HCT116 (cell line): ENCODE results near the gene ZNF429. TPM values are rescaled to one million over a fixed set of nuclear protein-coding genes. Genes with fewer than 3 reads are reported as not detected.

Experiments used
- ATAC-seq: fragments of 200-7000 bp; cut with Tn5 transposase; 2 replicates; pipeline ENCODE4 v1.9.1; 2020; ENCODE audit warnings: mild to moderate bottlenecking, moderate library complexity
- BruUV-seq: library from RNA; stranded (reverse); fragments of 400-500 nt; replicated peaks from 2 replicates; lab custom pipeline; 2021; lab: Mats Ljungman, UMichigan
- CTCF ChIA-PET: fragments of 300-600 bp; sonication (Branson Sonifier 250); formaldehyde crosslinking; loops from one replicate; lab custom pipeline; 2021; ENCODE audit warnings: antibody characterized with exemption; lab: Charles Lee
- POLR2A ChIA-PET: fragments of 300-600, 350-600 bp; sonication (Branson Sonifier 250); formaldehyde crosslinking; loops from one replicate; lab custom pipeline; 2021; ENCODE audit warnings: antibody characterized with exemption; lab: Charles Lee
- RAD21 ChIA-PET, 2 experiments: fragments of 300-600 bp; sonication (Branson Sonifier 250); formaldehyde crosslinking; loops; one replicate each; lab custom pipeline; 2023; ENCODE audit warnings: low total read pairs in 2 of 2; ENCODE audit not compliant: uncharacterized antibody in 2 of 2, unreplicated experiment in 2 of 2, low non-redundant PET in 1 of 2; lab: Charles Lee
- DNase-seq: peaks from one replicate; pipeline ENCODE4 v3.0.0-alpha.2; 2010; ENCODE audit warnings: low read depth, low spot score
- H2AFZ ChIP-seq: fragments of 200-600 bp; shearing (Covaris generic), sonication (generic); 2 replicates; pipeline ENCODE4 v1.6.1; 2017; ENCODE audit warnings: low read depth, mixed run types, mixed read lengths, antibody characterized with exemption, low read length; ENCODE audit not compliant: poor library complexity, severe bottlenecking
- H3K27ac ChIP-seq: 2 replicates; pipeline ENCODE4 v1.5.1; 2012; ENCODE audit warnings: low read depth, low read length
- H3K27me3 ChIP-seq: fragments of 200-600 bp; sonication (generic); 2 replicates; pipeline ENCODE4 v1.6.1; 2016; ENCODE audit warnings: mixed run types, low read length, mixed read lengths; ENCODE audit not compliant: insufficient read depth
- H3K36me3 ChIP-seq, 2 experiments: fragments of 200-500 bp in 1 of 2; fragments of 200-600 bp in 1 of 2; sonication (Bioruptor generic) in 1 of 2; sonication (generic) in 1 of 2; 2 replicates each; pipeline versions ENCODE4 v1.5.1 to v1.6.1; 2014 to 2016; ENCODE audit warnings: low read length in 2 of 2, inconsistent platforms in 1 of 2, mixed read lengths in 1 of 2, mixed run types in 1 of 2; ENCODE audit not compliant: insufficient read depth in 2 of 2, control insufficient read depth in 1 of 2
- H3K4me1 ChIP-seq, 2 experiments: fragments of 200-600 bp in 1 of 2; sonication (generic) in 1 of 2; 2 replicates each; pipeline versions ENCODE4 v1.5.1 to v1.6.1; 2012 to 2017; ENCODE audit warnings: low read length in 2 of 2, inconsistent platforms in 1 of 2, mild to moderate bottlenecking in 1 of 2, mixed read lengths in 1 of 2, mixed run types in 1 of 2, moderate library complexity in 1 of 2; ENCODE audit not compliant: insufficient read depth in 2 of 2, control insufficient read depth in 1 of 2
- H3K4me2 ChIP-seq: fragments of 200-600 bp; sonication (generic); 2 replicates; pipeline ENCODE4 v1.6.1; 2017; ENCODE audit warnings: mixed run types, low read length, mixed read lengths
- H3K4me3 ChIP-seq, 2 experiments: fragments of 200-600 bp in 1 of 2; sonication (generic) in 1 of 2; replicated peaks in 1 of 2; 2 replicates each; pipeline ENCODE4 v1.5.1; 2011 to 2016; ENCODE audit warnings: low read length in 2 of 2, control low read depth in 1 of 2, low read depth in 1 of 2, mild to moderate bottlenecking in 1 of 2, mixed read lengths in 1 of 2, mixed run types in 1 of 2
- H3K79me2 ChIP-seq: fragments of 200-600 bp; sonication (generic); 2 replicates; pipeline ENCODE4 v1.6.1; 2017; ENCODE audit warnings: mild to moderate bottlenecking, mixed run types, low read length, moderate library complexity, mixed read lengths; ENCODE audit not compliant: insufficient read depth
- H3K9ac ChIP-seq: fragments of 200-600 bp; sonication (generic); 2 replicates; pipeline ENCODE4 v1.6.1; 2016; ENCODE audit warnings: low read length, mixed read lengths
- H3K9me2 ChIP-seq: fragments of 200-600 bp; sonication (generic), shearing (Covaris generic); 2 replicates; pipeline ENCODE4 v1.6.1; 2017; ENCODE audit warnings: mixed run types, mild to moderate bottlenecking, moderate library complexity; ENCODE audit not compliant: insufficient read depth
- H3K9me3 ChIP-seq, 2 experiments: fragments of 200-500 bp in 1 of 2; fragments of 200-600 bp in 1 of 2; sonication (Bioruptor generic) in 1 of 2; sonication (generic) in 1 of 2; 2 replicates each; pipeline ENCODE4 v1.6.1; 2014 to 2017; ENCODE audit warnings: low read length in 2 of 2, mixed read lengths in 2 of 2, inconsistent platforms in 1 of 2, low read depth in 1 of 2, mild to moderate bottlenecking in 1 of 2, mixed run types in 1 of 2, moderate library complexity in 1 of 2; ENCODE audit not compliant: control insufficient read depth in 1 of 2, insufficient read depth in 1 of 2
- H4K20me1 ChIP-seq: fragments of 200-600 bp; sonication (generic), shearing (Covaris generic); 2 replicates; pipeline ENCODE4 v1.6.1; 2017; ENCODE audit warnings: mixed run types, mild to moderate bottlenecking, moderate library complexity; ENCODE audit not compliant: insufficient read depth
- CBX3 ChIP-seq: IDR thresholded peaks from 2 replicates; pipeline ENCODE4 v1.6.1; 2012; ENCODE audit warnings: low read depth
- CEBPB ChIP-seq: IDR thresholded peaks from 2 replicates; pipeline ENCODE4 v1.6.1; 2012; ENCODE audit warnings: low read depth
- EGR1 ChIP-seq: IDR thresholded peaks from 2 replicates; pipeline ENCODE4 v1.6.1; 2012; ENCODE audit warnings: low read depth
- EZH2 ChIP-seq: fragments of 200-600 bp; sonication (generic); IDR thresholded peaks from 2 replicates; pipeline ENCODE4 v1.6.1; 2017; ENCODE audit warnings: antibody characterized with exemption, mixed run types
- EZH2phosphoT487 ChIP-seq: fragments of 200-600 bp; IDR thresholded peaks from 2 replicates; pipeline ENCODE4 v1.6.1; 2018; ENCODE audit warnings: antibody characterized with exemption, borderline replicate concordance
- FOSL1 ChIP-seq: IDR thresholded peaks from 2 replicates; pipeline ENCODE4 v1.6.1; 2012; ENCODE audit warnings: low read depth
- JUND ChIP-seq: IDR thresholded peaks from 2 replicates; pipeline ENCODE4 v1.6.1; 2012
- POLR2AphosphoS5 ChIP-seq: IDR thresholded peaks from 2 replicates; pipeline ENCODE4 v1.6.1; 2011; ENCODE audit warnings: mild to moderate bottlenecking, low read depth, low read length, moderate library complexity
- SIN3A ChIP-seq: IDR thresholded peaks from 2 replicates; pipeline ENCODE4 v1.6.1; 2012; ENCODE audit warnings: low read depth
- SP1 ChIP-seq: IDR thresholded peaks from 2 replicates; pipeline ENCODE4 v1.6.1; 2012; ENCODE audit warnings: low read depth
- YY1 ChIP-seq: IDR thresholded peaks from 2 replicates; pipeline ENCODE4 v1.6.1; 2011; ENCODE audit warnings: low read length, low read depth, moderate library complexity, mild to moderate bottlenecking; ENCODE audit not compliant: insufficient replicate concordance; ENCODE audit errors: extremely low read depth
- ZBTB33 ChIP-seq: IDR thresholded peaks from 2 replicates; pipeline ENCODE4 v1.6.1; 2011; ENCODE audit warnings: mild to moderate bottlenecking, low read length, moderate library complexity; ENCODE audit not compliant: insufficient replicate concordance; ENCODE audit errors: extremely low read depth
- ZFX ChIP-seq: fragments of 450-650 bp; IDR thresholded peaks from 2 replicates; pipeline ENCODE4 v1.6.1; 2017
- ZNF274 ChIP-seq: fragments of 200-500 bp; sonication (Bioruptor generic); IDR thresholded peaks from 2 replicates; pipeline ENCODE4 v1.6.1; 2014; ENCODE audit warnings: mild to moderate bottlenecking, low read depth, low read length, inconsistent platforms
- intact Hi-C: fragments of 100-400 bp; cut with micrococcal nuclease; formaldehyde crosslinking; loops from 2 replicates; pipeline ENCODE4 v1.10.0; 2022
- total RNA-seq: library from RNA; stranded (reverse); gene quantifications from one replicate; pipeline ENCODE4 v1.2.1, GENCODE V29; 2021; ENCODE audit not compliant: unreplicated experiment
- TF ChIP-seq, protein P1 (sequence below): IDR thresholded peaks from 2 replicates; pipeline ENCODE4 v1.6.1; 2012
- TF ChIP-seq, protein P2 (sequence below): IDR thresholded peaks from 2 replicates; pipeline ENCODE4 v1.6.1; 2012
- TF ChIP-seq, protein P3 (sequence below): IDR thresholded peaks from 2 replicates; pipeline ENCODE4 v1.6.1; 2012; ENCODE audit warnings: low read depth

ZNF429 gene
- total RNA-seq, 1 experiment from 2014 or later: 0.42 TPM

DNA sequence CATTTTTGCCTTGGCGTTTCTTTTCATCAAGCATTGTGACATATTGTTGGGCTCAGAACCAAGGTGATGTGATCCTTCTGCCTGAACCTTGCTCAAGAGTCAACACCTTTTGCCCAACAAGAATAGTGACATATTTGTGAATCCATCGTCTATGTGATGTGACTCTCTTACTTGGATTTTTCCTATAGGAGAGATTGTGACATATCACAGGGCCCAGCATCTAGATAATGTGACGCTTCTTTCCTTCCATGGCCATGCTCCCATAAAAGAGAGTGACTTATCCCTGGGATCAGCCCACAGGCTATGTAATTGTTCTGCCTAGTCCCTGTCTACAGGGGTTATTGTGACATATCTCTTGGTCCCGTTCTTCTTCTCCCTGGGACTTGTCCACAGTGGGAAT is 8.5 kb upstream of the ZNF429 start:
- no peak overlapping the region for H3K4me2 ChIP-seq
- POLR2A ChIA-PET: no interaction called here
- no peaks in the 10 kb centered on the region for H3K36me3 ChIP-seq
- H3K9me3 ChIP-seq: peaks cover 0 to 33% of the 10 kb centered on the region in 2 experiments; a peak in 2 of 4 replicates
- no peak overlapping the region for H3K9ac ChIP-seq
- no peak for TF ChIP-seq EZH2
- RAD21 ChIA-PET: no interaction called here
- no peak overlapping the region for H3K27ac ChIP-seq
- CTCF ChIA-PET: no interaction called here
- no TSS peak for BruUV-seq
- H3K4me3 ChIP-seq: no peak overlapping the region
- no peak for DNase-seq
- no peaks in the 10 kb centered on the region for H4K20me1 ChIP-seq
- H3K27me3 ChIP-seq: no peaks in the 10 kb centered on the region
- intact Hi-C loops: no loop called here
- no peak overlapping the region for H2AFZ ChIP-seq
- no peaks in the 10 kb centered on the region for H3K9me2 ChIP-seq
- ATAC-seq: no peak
- no peaks in the 10 kb centered on the region for H3K79me2 ChIP-seq
- H3K4me1 ChIP-seq: no peaks in the 10 kb centered on the region

DNA sequence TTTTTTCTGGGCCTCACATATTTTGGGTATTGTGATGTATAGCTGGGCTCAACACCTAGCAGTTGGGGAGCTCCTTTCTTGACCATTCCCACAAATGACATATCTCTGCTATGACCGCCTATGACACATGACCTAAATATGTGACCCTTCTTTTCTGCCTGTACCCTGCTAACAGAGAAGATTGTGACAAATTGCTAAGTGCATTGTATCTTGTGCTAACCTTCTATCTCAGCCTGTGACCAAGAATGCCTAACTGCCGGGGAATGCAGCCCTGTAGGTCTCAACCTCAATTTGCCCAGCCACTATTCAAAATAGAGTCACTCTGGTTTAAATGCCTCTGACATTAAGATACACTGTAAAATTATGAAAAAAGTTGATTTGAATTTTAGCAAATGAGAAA is 6.8 kb upstream of the ZNF429 start:
- H3K9ac ChIP-seq: no peak overlapping the region
- RAD21 ChIA-PET: no interaction called here
- H3K36me3 ChIP-seq: no peaks in the 10 kb centered on the region
- intact Hi-C loops: no loop called here
- H3K79me2 ChIP-seq: no peaks in the 10 kb centered on the region
- H3K4me3 ChIP-seq: no peak overlapping the region
- DNase-seq (no peak), ATAC-seq (no peak)
- no peak overlapping the region for H2AFZ ChIP-seq
- TF ChIP-seq SP1: no peak
- TF ChIP-seq POLR2AphosphoS5: no peak
- TF ChIP-seq SIN3A: no peak
- TF ChIP-seq EZH2phosphoT487: no peak
- TF ChIP-seq, protein P1, sequence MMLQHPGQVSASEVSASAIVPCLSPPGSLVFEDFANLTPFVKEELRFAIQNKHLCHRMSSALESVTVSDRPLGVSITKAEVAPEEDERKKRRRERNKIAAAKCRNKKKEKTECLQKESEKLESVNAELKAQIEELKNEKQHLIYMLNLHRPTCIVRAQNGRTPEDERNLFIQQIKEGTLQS: no peak
- no peak for TF ChIP-seq CEBPB
- TF ChIP-seq, protein P2, sequence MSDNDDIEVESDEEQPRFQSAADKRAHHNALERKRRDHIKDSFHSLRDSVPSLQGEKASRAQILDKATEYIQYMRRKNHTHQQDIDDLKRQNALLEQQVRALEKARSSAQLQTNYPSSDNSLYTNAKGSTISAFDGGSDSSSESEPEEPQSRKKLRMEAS: no peak
- TF ChIP-seq EGR1: no peak
- no peak for TF ChIP-seq FOSL1
- no peak for TF ChIP-seq YY1
- no peak for TF ChIP-seq CBX3
- no peak for TF ChIP-seq ZFX
- no peak for TF ChIP-seq JUND
- TF ChIP-seq ZBTB33: no peak
- TF ChIP-seq, protein P3, sequence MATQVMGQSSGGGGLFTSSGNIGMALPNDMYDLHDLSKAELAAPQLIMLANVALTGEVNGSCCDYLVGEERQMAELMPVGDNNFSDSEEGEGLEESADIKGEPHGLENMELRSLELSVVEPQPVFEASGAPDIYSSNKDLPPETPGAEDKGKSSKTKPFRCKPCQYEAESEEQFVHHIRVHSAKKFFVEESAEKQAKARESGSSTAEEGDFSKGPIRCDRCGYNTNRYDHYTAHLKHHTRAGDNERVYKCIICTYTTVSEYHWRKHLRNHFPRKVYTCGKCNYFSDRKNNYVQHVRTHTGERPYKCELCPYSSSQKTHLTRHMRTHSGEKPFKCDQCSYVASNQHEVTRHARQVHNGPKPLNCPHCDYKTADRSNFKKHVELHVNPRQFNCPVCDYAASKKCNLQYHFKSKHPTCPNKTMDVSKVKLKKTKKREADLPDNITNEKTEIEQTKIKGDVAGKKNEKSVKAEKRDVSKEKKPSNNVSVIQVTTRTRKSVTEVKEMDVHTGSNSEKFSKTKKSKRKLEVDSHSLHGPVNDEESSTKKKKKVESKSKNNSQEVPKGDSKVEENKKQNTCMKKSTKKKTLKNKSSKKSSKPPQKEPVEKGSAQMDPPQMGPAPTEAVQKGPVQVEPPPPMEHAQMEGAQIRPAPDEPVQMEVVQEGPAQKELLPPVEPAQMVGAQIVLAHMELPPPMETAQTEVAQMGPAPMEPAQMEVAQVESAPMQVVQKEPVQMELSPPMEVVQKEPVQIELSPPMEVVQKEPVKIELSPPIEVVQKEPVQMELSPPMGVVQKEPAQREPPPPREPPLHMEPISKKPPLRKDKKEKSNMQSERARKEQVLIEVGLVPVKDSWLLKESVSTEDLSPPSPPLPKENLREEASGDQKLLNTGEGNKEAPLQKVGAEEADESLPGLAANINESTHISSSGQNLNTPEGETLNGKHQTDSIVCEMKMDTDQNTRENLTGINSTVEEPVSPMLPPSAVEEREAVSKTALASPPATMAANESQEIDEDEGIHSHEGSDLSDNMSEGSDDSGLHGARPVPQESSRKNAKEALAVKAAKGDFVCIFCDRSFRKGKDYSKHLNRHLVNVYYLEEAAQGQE: no peak
- no peak for TF ChIP-seq ZNF274
- H3K4me2 ChIP-seq: no peak overlapping the region
- BruUV-seq: no TSS peak
- no peaks in the 10 kb centered on the region for H3K4me1 ChIP-seq
- H3K27me3 ChIP-seq: no peaks in the 10 kb centered on the region
- peaks cover 0 to 30% of the 10 kb centered on the region in 2 experiments; a peak in 2 of 4 replicates for H3K9me3 ChIP-seq
- no peak overlapping the region for H3K27ac ChIP-seq
- POLR2A ChIA-PET: no interaction called here
- H3K9me2 ChIP-seq: no peaks in the 10 kb centered on the region
- CTCF ChIA-PET: no interaction called here
- H4K20me1 ChIP-seq: no peaks in the 10 kb centered on the region
